Stimulated activated CD4-positive, alpha-beta T cell treated with anti-CD3 and anti-CD28 coated beads, Interleukin-1b, Interleukin-23, amount 100 ng/mL, for 24 hours (primary cell): ENCODE results near the gene ATP13A3.

Source experiments
- DNase-seq, 4 experiments: peaks; one replicate each; pipeline ENCODE4 v3.0.0-alpha.2; 2020; ENCODE audit warnings: low read depth in 4 of 4, low spot score in 1 of 4

The ATP13A3 gene

DNA sequence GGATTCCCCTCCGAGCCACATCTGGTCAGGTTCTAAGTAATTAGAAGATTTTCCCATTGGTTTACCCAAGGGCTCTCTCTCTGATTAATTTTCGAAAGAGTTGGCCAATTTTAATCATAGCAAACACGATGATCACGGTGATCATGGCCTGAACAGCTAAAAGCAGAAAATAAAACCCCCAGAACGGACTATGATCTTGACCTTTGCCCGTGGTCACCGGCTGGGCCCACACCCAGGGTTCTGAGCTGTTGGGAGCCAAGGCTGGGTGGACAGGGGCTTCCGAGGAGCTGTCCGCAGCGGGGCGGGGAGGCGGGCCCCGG lies 90.3 kb downstream of the ATP13A3 start:
- no peak for DNase-seq

DNA sequence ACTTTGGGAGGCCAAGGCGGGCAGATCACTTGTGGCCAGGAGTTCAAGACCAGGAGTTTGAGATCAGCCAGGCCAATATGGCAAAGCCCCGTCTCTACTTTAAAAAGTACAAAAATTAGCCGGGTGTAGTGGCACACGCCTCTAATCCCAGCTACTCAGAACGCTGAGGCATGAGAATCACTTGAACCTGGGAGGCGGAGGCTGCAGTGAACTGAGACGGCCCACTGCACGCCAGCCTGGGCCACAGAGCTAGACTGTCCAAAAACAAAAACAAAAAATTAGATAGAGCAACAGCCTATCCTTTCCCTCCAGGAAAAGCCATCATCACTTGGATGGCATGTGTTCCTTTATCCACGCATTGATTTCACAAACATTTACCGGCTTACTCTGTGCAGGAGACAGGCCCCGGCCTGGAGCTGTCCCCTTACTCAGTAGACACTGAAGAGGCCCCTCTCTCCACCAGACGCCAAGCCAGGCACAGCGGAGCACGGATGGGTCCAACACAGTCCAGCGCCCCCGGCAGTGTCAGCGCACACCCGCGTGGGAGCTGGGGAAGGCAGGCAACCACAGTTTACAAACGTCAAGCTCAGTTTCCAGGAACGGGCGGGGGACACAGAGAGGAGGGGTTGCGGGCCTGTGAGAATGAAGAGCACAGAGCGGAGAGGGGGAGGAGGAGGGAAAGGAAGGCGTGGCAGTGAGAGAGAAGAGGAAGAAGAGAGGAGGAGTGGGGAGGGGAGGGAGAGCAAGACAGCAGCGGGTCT lies 90.8 kb downstream of the ATP13A3 start:
- peak in 2 of 4 experiments; percentile 26 to 51 for DNase-seq

DNA sequence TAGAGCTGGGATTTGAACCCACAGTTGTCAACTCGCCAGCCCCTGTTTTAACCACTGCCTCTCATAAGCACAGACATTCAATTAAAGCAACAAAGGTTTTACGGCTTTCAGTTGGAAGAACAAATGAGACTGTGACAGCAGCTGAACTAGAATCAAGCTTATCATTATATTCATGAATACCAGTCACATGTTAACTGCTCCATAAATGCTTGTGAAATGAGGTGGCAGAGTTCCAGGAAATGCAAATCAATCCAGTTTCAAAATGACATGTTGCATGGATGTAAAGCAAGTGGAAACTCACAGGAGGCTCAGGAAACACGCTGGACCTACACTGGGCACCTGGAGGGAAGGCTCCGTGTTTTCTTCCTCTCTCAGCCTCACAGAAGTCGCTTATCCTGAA lies 91.6 kb downstream of the ATP13A3 start:
- no peak for DNase-seq

DNA sequence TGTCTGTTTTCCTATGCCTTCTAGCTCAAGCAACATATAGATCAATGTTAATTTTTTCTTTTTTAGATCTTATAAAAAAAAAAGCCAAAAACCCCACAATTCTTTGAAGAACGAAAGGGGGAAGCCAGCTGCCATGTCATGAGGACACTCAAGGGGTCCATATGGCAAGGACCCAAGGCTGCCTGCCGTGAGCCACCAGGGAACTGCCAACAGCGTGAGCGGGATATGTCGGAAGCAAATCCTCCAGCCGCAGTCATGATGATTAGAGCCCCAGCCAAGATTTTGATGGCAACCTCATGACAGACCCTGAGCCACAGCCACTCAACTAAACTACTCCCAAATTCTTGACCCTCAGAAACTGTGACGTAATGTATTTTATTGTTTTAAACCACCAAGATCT lies 94.2 kb downstream of the ATP13A3 start:
- DNase-seq: no peak

DNA sequence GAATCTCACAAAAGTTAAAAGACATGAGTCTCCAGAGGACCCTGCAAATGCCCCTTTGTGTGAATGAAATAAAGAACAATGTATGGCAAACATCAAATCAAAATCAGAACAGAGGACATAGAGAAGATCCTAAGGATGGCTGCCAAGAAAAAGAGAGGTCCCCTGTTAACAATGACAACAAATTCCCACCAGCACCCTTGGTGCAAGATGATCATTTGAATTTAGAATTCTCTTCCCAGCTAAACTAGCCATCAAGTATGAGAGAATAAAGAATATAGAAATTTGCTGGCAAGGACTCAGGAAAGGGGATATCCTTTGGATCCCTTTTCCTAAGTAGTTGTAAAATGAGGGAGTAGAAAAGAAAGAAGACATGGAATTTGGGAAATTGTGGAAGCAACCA lies 96.0 kb downstream of the ATP13A3 start:
- no peak for DNase-seq

DNA sequence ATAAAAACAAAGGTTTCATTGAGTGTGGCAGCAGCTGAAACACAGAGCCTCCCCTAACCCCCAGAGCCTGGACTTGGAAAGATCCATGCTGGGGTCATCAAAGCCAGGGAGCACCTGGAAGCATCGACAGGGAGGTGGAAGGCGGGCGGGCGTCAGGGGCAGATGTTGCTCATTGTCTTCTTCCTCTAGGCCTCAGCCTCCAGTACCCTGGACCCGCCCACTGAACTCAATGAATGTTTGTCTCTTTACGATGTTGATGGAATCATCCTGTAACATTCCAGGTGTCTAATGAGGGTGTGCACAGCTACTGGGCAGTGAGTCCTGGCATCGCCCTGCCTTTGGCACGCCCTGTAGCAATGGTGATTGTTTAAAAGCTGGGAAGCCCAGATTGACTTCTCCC lies 97.5 kb downstream of the ATP13A3 start:
- DNase-seq: no peak

DNA sequence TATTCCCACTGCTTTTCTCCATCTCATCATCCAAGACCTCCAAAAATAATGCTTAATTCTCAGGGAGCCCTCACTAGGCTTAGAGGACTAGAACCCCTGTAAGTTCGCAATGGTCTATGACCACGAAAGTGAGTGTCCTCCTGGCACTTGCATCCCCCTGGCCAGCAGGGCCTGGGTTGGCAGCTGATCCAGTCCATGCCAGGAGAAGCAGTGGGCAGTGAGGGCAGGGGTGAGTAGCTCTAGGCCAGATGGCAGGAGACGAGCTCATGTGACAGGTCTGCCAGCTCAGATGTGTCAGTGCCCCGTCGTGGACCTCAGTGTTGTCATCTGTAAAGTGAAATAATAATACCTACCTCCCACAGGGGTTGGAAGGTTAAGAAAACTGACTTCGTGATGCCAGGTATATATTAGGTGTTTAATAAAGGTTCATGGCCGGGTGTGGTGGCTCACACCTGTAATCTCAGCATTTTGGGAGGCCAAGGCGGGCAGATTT lies 98.8 kb downstream of the ATP13A3 start:
- no peak for DNase-seq

DNA sequence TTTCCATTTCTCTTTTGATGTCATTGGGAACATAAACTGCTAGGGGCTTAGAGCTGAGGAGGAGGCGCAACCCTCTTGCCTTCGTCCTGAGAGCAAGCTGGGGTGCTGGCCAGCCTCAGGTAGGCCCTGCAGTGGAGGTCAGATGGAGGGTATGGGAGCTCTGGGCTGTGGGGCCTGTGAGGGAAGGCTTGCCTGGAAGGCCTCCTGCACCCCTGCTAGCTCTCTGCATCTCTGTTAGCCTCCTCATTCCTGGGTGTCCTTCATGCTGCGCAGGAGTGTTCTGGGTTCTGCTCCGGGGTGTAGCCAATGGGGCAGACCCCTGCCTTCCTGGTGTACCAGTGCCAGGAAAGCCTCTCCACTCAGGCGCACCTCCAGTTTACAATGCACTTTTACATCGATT lies 99.5 kb downstream of the ATP13A3 start:
- no peak for DNase-seq

DNA sequence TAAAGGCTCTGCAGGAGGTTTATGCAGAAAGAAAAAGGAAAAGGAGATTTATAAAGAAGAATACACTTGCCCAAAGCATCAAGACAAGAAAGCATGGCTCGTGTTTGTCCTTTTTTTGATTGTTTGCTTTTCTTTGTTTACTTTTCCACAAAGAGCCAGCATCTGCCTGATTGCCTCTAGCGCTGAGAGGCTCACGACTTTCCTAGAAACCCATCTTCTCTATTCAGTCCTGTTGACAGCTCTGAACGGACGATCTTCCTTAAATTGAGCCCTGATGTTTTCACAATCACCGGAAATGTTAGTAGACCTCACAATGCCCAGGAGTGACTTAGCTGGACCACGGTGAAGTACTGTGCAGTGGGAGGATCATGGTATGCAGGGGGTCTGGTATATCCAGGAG lies 100.2 kb downstream of the ATP13A3 start:
- DNase-seq: no peak

DNA sequence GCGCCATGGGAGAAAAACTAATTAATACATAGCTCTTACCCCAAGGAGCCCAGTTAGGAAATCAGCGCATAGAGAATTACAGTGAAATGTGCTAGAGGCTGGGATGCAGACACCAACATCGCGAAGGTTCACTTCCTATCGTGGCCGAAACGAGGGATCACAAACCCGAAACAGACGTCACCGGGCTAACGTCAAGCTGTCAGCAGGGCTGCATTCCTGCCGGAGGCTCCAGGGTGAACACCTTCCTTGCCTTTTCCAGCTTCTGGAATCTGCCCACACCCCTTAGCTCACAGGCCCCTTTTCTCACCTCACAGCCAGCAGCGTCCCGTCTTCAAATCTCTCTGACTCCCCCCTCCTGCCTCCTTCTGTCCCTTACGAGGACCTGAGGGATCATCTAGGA lies 100.7 kb downstream of the ATP13A3 start:
- no peak for DNase-seq

DNA sequence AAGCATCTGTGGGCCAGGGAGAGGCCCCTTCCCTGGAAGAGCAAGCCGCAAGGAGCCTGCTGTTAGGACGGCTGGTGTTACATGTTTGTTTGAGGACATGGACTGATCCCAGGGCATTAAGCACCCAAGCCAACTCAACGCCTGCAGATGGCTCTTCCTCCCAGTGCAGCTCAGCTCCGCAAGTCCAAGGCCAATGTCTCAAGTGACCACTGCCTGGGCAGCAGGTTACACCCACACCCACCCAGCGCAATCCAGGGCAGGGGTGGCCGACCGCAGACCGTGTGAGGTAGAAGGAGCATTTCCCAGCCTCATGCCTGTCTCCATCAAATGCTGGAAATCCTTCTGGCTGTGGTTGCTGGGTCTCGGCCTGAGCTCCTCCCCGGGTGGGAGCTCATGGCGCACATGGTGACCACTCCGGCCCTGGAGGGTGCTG lies 102.2 kb downstream of the ATP13A3 start:
- DNase-seq: no peak

DNA sequence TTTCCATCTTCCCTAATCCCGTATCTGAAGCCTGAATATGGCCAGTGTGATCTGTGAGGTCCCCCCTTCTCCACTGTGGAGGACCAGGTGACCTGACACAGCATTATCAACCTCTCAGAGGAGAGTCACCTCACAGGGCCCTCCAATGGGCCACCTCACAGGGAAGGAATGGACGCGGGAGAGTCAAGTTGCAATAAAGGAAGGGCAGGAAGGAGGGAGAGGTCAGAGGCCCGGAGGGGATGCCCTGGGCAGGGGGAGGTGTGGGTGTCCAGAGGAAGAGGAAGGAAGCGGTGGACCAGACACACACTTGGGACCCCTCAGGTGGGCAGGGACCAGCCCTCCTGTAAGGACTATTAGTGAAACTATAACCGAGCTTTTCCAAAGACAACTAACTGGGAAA lies 102.6 kb downstream of the ATP13A3 start:
- DNase-seq: no peak

DNA sequence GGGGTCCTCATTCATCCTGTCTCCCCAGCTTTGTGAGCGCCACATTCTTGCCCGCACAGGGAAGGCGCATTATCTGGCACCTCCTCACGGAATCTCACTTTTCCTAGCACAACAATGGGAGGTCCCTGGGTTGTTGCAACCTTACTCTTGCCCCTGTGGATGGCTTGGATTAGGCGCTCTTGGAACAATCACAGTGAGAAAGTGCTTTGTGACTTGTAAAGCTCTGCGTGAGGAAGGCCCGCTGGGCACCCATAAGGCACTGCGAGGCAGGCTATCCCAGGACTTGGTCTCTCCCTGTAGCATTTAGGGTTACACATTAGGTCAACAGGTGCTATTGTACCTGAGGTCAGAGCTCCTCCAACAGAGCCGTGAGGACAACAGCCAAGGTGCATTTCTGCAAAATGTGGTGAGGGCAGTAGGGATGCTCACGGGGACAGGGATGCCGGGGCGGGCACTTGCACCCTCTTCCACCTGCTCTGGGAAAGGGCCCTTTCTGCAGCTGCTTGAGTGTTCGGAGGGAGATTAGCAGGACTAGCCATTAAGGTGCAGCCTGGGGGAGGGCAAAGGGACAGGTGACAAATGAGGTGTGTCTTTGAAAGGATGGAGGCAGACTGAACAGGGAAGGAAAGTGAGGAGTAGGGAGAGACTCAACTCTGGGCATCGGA lies 103.4 kb downstream of the ATP13A3 start:
- no peak for DNase-seq

DNA sequence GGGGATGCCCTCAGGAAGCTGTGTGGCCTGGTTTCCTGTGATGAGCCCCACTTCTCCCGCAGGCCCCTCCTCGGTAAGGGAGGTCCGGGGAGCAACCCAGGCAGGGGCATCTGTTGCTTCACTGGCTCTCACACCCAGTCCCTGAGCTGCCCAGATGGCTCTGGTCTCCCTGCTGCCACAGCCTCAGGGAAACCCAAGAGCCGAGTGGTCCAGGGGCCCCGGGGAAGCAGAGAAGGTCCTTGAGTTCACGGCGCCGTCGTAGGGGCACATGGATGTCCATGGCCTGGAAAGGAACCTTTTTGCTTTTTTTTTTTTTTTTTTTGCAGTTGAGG lies 103.9 kb downstream of the ATP13A3 start:
- DNase-seq: no peak

DNA sequence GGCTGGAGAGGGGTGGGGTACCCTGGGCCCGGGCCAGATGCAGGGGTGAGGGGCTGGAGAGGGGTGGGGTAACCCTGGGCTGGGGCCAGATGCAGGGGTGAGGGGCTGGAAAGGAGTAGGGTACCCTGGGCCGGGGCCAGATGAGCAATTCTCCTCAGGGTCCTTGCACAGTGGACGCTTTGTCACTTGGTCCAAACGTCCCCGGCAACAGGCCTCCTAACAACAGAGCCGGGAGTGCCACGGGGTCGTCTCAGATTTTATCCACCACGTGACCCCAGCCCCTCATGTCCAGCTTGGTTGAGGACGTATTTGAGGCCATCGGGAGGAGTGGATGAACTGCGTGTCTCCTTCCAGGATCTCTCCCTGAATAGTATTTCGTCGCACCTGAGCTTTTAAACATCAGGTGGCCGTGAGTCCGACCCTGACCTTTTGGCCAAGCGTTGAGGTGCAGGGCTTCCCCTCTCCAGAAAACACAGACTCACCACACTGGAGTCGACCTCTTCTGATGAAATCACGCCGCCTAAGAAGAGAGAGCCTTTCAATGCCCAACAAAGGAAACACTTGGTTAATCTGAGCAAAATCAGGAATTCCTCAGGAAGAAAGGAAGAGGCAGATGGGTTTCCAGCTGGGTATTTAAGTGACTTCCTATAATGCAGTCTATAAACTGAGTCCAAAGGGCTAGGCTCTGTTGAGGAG lies 104.5 kb downstream of the ATP13A3 start:
- DNase-seq: no peak

DNA sequence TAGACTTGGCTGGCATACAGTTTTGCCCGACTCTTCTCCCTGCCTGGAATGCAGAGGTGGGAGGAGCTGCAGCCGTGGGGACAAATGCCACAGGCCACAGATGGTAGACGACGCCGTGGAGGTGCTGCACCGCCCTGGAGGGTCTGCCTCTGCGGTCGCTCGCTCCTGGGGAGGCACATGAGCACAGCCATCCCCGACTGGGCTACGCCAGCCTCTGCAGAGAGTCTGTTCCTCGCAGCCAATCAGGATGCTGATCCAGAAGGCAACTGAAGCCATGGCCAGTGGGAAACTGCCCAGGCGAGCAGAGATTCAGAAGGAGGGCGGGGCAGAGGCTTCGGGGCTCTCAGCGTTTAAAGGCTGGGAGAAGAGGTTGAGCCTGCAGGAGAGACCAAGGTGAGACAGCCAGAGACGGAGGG lies 105.3 kb downstream of the ATP13A3 start:
- DNase-seq: no peak

DNA sequence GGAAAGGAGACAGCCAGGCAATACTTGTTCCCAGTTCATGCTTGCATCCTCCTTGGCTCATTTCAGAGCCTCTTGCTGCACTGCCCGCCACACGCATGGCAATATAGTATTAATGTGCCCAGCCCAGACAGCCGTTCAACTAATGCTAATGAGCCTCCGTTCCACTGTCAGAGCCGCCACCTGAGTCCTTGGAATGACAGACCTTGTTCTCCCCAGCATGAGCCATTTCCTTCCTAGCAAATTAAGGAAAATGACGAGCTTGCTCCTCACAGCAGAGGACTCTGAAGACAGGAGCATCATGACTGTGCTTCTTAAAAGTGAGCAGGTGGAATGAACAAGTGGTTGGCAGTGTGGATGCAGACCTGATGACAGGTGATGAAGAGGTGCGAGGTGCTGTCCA lies 106.5 kb downstream of the ATP13A3 start:
- no peak for DNase-seq

DNA sequence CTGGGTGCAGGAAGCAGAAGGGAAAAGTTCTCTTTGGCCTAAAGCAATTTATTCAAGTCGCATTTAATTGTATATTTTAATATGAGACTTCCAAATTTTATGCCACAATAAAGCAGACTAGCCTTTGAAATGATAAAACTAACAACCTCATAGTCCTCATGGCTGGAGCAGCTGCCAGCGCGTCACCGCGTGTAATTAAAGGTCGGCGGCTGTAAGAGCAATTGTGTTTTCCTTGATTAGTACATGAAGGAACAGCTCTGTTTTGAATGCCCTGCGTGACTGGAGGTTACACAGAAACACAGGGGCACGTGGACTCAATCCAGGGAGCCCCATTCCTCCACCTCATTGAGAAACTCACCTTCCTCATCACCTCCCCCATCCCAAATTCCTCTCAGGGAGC lies 107.2 kb downstream of the ATP13A3 start:
- DNase-seq: no peak

DNA sequence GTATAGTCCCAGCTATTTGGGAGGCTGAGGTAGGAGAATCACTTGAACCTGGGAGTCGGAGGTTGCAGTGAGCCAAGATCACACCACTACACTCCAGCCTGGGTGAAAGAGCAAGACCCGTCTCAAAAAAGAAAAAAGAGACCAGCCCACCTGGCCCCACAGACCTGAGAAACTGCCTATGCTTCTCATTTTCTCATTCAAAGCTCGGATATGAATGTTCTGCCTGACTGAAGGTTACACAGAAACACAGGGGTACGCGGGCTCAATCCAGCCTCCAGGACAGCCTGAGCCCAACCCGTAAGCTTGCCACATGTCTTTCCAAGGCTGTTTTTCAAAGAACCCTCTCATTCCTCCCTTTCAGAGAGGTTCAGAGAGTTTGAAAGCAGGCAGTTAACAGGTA lies 107.6 kb downstream of the ATP13A3 start:
- DNase-seq: no peak

DNA sequence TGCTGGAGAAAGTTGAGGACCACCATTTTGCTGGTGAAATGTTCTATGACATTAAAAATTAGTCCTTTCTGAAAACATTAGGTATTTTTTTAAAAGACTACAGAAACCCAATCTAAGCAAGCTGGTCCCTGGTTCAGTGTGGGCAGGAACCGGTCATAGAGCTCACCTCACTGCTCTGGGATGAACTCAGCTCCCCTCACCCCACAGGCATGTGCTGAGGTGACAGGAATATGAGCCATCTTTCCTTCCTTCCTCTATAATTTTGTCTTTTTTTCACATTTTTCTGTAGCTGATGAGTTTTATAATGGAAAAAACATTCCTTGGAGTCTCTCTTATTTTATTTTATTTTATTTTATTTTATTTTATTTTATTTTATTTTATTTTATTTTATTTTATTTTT lies 109.1 kb downstream of the ATP13A3 start:
- no peak for DNase-seq

DNA sequence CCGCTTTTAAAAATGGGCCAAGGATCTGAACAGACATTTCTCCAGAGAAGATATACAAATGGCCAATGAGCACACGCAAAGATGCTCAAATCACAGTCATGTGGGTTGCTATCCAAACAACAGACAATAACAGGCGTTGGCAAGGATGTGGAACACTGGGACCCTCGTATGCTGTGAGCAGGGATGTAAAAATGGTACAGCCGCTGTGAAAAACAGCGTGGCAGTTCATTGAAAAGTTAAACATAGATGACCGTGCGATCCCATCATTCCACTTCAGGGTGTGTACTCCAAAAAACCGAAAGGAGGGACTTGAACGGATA lies 110.6 kb downstream of the ATP13A3 start:
- no peak for DNase-seq

DNA sequence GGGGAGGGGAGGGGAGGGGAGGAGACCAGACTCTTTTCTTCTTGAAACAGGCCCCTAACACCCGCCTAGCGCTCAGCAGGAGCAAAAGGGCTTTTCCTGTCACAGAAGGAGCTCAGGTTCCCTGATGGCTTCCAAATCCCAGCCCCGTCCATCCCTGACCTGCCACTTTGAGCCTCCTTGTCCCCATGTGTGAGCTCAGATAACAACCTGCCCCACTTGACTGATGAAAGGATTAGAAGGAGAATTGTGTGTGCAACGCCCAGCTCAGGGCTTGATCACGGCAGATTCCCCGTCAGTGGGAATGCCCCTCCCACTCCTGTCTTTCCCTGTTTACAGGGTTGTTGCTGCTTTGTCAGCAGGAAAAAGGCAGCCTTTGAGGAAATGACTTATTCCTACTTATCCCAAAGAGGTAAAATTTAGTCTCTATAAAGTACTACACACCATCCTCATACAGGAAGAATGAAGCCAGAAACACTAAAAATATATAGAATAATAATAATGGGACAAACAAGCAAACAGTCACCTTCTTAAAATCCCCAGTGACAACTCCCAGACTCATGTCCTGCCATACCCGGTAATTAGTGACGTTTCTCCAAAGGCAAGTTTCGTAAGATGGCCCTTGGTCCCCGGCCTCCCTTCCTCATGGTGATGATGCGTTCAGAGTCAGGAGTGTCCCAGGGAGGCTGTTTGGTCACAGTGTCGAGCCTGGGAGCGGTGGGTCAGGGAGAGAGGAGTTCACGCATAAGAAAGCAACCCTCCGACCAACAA lies 111.1 kb downstream of the ATP13A3 start:
- DNase-seq: no peak
